IPS-20b (cell line): ENCODE results near the gene WDR37.
A peak's percentile ranks its signal among the peaks of the same experiment; 100 is the strongest.
"Not testable (repeated sequence)": the region's sequence is repeated elsewhere in the genome, so short reads cannot be mapped to it uniquely, and the experiment has no call there.

Experiments used
- H3K27ac ChIP-seq: one replicate; pipeline ENCODE4 v1.5.1; 2013; ENCODE audit warnings: low read length
- H3K27me3 ChIP-seq: 2 replicates; pipeline ENCODE4 v1.6.1; 2013; ENCODE audit warnings: mild to moderate bottlenecking, low read length, inconsistent platforms; ENCODE audit not compliant: insufficient read depth
- H3K36me3 ChIP-seq: 2 replicates; pipeline ENCODE4 v1.6.1; 2013; ENCODE audit warnings: low read depth, mild to moderate bottlenecking, inconsistent platforms, low read length, moderate library complexity; ENCODE audit not compliant: insufficient read depth
- H3K4me1 ChIP-seq: 2 replicates; pipeline ENCODE4 v1.6.1; 2013; ENCODE audit warnings: mild to moderate bottlenecking, control low read depth, inconsistent platforms, low read length, moderate library complexity; ENCODE audit not compliant: insufficient read depth
- H3K4me3 ChIP-seq: 2 replicates; pipeline ENCODE4 v1.5.1; 2013; ENCODE audit warnings: mild to moderate bottlenecking, low read length, inconsistent platforms
- H3K9ac ChIP-seq: 2 replicates; pipeline ENCODE4 v1.6.1; 2013; ENCODE audit warnings: low read depth, mild to moderate bottlenecking, inconsistent platforms, low read length, moderate library complexity
- H3K9me3 ChIP-seq: 2 replicates; pipeline ENCODE4 v1.6.1; 2013; ENCODE audit warnings: mild to moderate bottlenecking, low read depth, low read length, inconsistent platforms; ENCODE audit not compliant: insufficient read depth

WDR37 gene

DNA sequence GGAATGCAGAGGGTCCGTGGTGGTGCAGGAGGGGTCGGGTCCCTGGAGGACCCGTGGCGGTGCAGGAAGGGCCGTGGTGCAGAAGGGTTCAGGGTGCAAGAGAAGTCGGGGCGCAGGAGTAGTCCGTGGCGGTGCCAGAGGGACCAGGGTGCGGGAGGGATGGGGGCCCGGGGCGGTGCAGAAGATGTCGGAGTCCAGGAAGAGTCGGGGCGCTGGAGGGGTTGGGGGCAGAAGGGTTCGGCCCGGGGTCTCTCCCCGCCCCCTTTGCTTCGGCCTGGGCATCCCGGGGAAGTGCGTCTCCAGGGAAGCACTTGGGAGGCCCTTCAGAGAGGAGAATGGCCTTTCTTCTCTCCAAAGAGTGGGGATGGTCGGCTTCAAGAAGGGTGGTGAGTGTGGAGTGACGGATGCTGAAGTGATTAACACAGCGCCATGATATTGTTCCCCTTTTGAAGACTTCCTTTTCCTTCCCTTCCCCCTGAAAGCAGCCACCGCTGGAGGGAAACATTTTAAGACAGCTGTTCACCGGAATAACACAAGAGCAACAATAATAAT, 997 bp downstream of the WDR37 start:
- no peaks in the 10 kb centered on the region for H3K27me3 ChIP-seq
- peak overlapping the region; percentile 67; the same call in 1 of the 2 replicates for H3K9ac ChIP-seq
- peaks cover 26% of the 10 kb centered on the region for H3K36me3 ChIP-seq
- H3K4me1 ChIP-seq = peaks cover 8% of the 10 kb centered on the region
- H3K4me3 ChIP-seq = peak overlapping the region; percentile 97
- H3K9me3 ChIP-seq = no peaks in the 10 kb centered on the region
- no peak overlapping the region for H3K27ac ChIP-seq

DNA sequence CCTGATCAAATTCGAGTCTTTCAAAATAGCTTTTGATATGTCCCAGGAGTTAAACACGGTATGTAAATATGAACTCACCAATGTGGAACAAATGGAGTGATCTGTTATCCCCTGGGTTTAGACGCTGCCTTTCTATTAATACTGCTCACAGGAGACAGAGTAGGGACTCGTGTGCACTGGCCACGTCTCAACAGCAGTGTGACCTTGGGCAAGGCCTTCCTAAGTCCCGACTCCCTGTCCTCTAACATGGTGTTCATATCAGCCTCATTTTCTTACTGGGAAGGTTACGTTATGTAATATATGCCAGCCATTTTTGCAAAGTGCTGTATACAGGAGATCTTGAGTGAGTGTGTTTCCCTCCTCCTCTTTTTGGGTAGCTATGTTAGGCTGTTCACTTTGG, 1.8 kb downstream of the WDR37 start:
- H3K4me3 ChIP-seq = peak overlapping the region; percentile 97; the same call in 1 of the 2 replicates
- H3K9ac ChIP-seq = no peak overlapping the region

DNA sequence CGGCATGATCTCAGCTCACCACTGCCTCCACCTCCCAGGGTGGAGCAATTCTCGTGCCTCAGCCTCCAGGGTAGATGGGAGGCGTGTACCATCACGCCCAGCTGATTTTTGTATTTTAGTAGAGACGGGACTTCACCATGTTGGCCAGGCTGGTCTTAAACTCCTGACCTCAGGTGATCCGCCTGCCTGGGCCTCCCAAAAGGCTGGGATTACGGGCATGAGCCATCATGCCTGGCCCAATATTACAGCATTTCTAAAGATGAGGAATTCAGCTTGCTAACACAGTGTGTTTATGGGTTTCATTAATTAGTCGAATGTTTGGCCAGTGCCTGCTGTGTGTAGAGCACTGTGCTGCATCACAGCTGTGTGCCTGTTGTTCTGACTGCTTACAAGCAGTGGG, 3.7 kb downstream of the WDR37 start:
- Histone ChIP-seq H3K9me3 (no peaks in the 10 kb centered on the region), H3K4me3 (no peak overlapping the region), H3K27me3 (no peaks in the 10 kb centered on the region), H3K27ac (no peak overlapping the region), H3K36me3 (no peaks in the 10 kb centered on the region), H3K4me1 (peaks cover 5% of the 10 kb centered on the region), H3K9ac (no peak overlapping the region)

More for the DNA sequence above, 1.8 kb downstream of the WDR37 start:
- peaks cover 19% of the 10 kb centered on the region for H3K36me3 ChIP-seq
- no peaks in the 10 kb centered on the region for H3K27me3 ChIP-seq
- H3K4me1 ChIP-seq = peaks cover 8% of the 10 kb centered on the region
- no peak overlapping the region for H3K27ac ChIP-seq
- no peaks in the 10 kb centered on the region for H3K9me3 ChIP-seq

GRCh38 chr10:1061930-1062774, 6.0 kb downstream of the WDR37 start:
- H3K9ac ChIP-seq = no peak overlapping the region

GRCh38 chr10:1063232-1063865, 7.2 kb downstream of the WDR37 start:
- H3K4me1 ChIP-seq = no peaks in the 10 kb centered on the region
- H3K36me3 ChIP-seq = no peaks in the 10 kb centered on the region
- H3K9me3 ChIP-seq = no peaks in the 10 kb centered on the region
- no peak overlapping the region for H3K9ac ChIP-seq
- H3K27ac ChIP-seq = no peak overlapping the region
- H3K4me3 ChIP-seq = no peak overlapping the region
- no peaks in the 10 kb centered on the region for H3K27me3 ChIP-seq

More at GRCh38 chr10:1061930-1062774, 6.0 kb downstream of the WDR37 start:
- Histone ChIP-seq H3K9me3 (no peaks in the 10 kb centered on the region), H3K36me3 (no peaks in the 10 kb centered on the region), H3K4me1 (no peaks in the 10 kb centered on the region), H3K27ac (no peak overlapping the region), H3K27me3 (no peaks in the 10 kb centered on the region), H3K4me3 (no peak overlapping the region)

GRCh38 chr10:1064964-1065247, 8.7 kb downstream of the WDR37 start:
- no peaks in the 10 kb centered on the region for H3K36me3 ChIP-seq
- no peaks in the 10 kb centered on the region for H3K9me3 ChIP-seq
- H3K4me1 ChIP-seq = no peaks in the 10 kb centered on the region
- H3K4me3 ChIP-seq = no peak overlapping the region
- H3K27ac ChIP-seq = no peak overlapping the region
- H3K9ac ChIP-seq = no peak overlapping the region
- H3K27me3 ChIP-seq = no peaks in the 10 kb centered on the region

- H3K9me3 ChIP-seq, H3K9ac ChIP-seq, H3K27ac ChIP-seq, H3K4me3 ChIP-seq, H3K36me3 ChIP-seq, H3K4me1 ChIP-seq, H3K27me3 ChIP-seq: not testable (repeated sequence)
Measured at GRCh38 chr10:1066734-1067133, 10.5 kb downstream of the WDR37 start.

- H3K9me3 ChIP-seq = no peaks in the 10 kb centered on the region
- no peak overlapping the region for H3K9ac ChIP-seq
- no peaks in the 10 kb centered on the region for H3K27me3 ChIP-seq
- H3K4me3 ChIP-seq = no peak overlapping the region
- peaks cover 12% of the 10 kb centered on the region for H3K36me3 ChIP-seq
- H3K4me1 ChIP-seq = no peaks in the 10 kb centered on the region
- no peak overlapping the region for H3K27ac ChIP-seq
Measured at GRCh38 chr10:1068380-1069361, 12.5 kb downstream of the WDR37 start.

GRCh38 chr10:1070919-1071318, 14.7 kb downstream of the WDR37 start:
- no peaks in the 10 kb centered on the region for H3K27me3 ChIP-seq
- H3K9me3 ChIP-seq = no peaks in the 10 kb centered on the region
- H3K36me3 ChIP-seq = peaks cover 16% of the 10 kb centered on the region
- H3K27ac ChIP-seq = no peak overlapping the region
- H3K4me1 ChIP-seq = no peaks in the 10 kb centered on the region
- H3K4me3 ChIP-seq = no peak overlapping the region
- no peak overlapping the region for H3K9ac ChIP-seq

DNA sequence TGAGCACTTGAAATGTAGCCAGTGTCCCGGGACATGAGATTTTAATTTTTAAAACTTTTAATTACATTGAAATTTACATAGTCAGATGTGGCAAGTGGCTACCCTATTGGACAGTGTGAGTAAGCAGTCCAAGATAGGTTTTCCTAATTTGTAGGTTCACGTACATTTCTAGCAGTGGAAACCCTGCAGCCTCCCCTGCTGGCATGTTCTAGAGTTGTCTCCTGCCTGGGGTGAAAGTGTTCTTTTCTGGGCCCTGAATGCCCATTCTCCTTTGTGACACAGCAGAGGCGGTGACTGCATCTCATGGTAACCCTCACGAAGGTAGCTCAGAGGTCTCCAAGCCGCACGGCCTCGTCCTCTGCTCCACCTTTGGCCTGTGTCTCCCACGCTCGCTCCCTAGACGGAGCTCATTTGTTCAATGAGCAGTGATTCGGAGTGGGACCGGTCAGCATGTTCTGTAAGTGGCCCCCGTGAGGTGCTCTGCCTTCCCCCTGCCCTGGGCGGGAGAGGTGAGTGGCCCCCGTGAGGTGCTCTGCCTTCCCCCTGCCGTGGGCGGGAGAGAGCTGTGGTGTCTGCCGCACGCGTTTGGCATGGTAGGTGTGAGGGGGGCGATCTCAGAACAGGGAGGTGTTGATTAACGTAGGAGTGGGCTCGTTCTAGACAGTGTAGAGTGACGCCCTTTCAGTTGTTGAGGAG, 18.0 kb downstream of the WDR37 start:
- H3K9ac ChIP-seq = no peak overlapping the region
- H3K4me3 ChIP-seq = no peak overlapping the region
- H3K27ac ChIP-seq = no peak overlapping the region
- peaks cover 29% of the 10 kb centered on the region for H3K36me3 ChIP-seq
- H3K4me1 ChIP-seq = no peaks in the 10 kb centered on the region
- no peaks in the 10 kb centered on the region for H3K9me3 ChIP-seq
- no peaks in the 10 kb centered on the region for H3K27me3 ChIP-seq

DNA sequence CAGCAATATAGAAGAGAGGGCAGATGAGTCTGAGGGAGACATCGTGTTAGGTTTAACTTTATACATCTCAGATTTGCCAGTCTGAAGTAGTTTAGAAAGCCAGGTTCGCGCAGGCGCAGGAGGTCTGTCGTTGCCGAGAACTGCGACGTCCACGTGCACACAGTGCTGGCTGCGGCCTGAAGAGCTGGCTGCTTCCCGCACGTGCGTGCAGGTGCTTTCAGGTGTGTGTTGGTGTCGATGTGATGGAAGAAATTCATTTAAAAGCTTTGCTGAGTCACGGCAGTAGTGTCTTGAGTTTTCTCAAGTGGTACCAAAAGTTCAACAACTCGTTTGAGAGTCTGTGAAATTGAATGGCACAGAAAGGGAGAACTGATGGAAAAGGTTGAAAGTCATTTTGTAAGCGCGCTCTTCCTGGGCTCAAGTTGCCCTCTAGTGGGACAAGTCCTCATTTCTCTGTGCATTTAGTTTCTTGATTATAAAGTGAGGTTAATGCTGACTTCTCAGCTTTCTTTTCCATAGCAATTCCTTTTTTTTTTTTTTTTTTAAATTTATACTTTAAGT, 18.6 kb downstream of the WDR37 start:
- H3K27ac ChIP-seq = no peak overlapping the region
- H3K36me3 ChIP-seq = peaks cover 35% of the 10 kb centered on the region
- H3K27me3 ChIP-seq = no peaks in the 10 kb centered on the region

More for the DNA sequence above, 18.6 kb downstream of the WDR37 start:
- Histone ChIP-seq H3K4me3 (no peak overlapping the region), H3K9ac (no peak overlapping the region), H3K4me1 (no peaks in the 10 kb centered on the region), H3K9me3 (no peaks in the 10 kb centered on the region)
